GM18505 (cell line): ENCODE results near the gene WHRN.

Experiments used
- ATAC-seq: cut with Tn5 transposase; IDR thresholded peaks from one replicate; pipeline ENCODE4 v1.9.1; 2021; ENCODE audit not compliant: unreplicated experiment
- POLR2A ChIP-seq: IDR thresholded peaks from 4 replicates; pipeline ENCODE4 v1.6.1; 2011; ENCODE audit warnings: borderline replicate concordance; ENCODE audit not compliant: insufficient read depth, insufficient read length; ENCODE audit errors: extremely low read depth

Gene WHRN

GRCh38 chr9:114450833-114451706 lies 54.2 kb downstream of the WHRN start:
- peak; percentile 70 for ATAC-seq
- TF ChIP-seq POLR2A: no peak

GRCh38 chr9:114450181-114450580 lies 55.1 kb downstream of the WHRN start:
- TF ChIP-seq POLR2A: no peak
- ATAC-seq: no peak

GRCh38 chr9:114449236-114449635 lies 56.0 kb downstream of the WHRN start:
- ATAC-seq: no peak
- TF ChIP-seq POLR2A: no peak

GRCh38 chr9:114448706-114449105 lies 56.6 kb downstream of the WHRN start:
- ATAC-seq: no peak
- TF ChIP-seq POLR2A: no peak

GRCh38 chr9:114446672-114447450 lies 58.4 kb downstream of the WHRN start:
- ATAC-seq: no peak
- TF ChIP-seq POLR2A: no peak

GRCh38 chr9:114446036-114446435 lies 59.2 kb downstream of the WHRN start:
- TF ChIP-seq POLR2A: no peak
- no peak for ATAC-seq

- TF ChIP-seq POLR2A: no peak
- ATAC-seq: no peak
Measured at GRCh38 chr9:114445616-114446015, 59.7 kb downstream of the WHRN start.

GRCh38 chr9:114442022-114442421 lies 63.3 kb downstream of the WHRN start:
- ATAC-seq: no peak
- TF ChIP-seq POLR2A: no peak

GRCh38 chr9:114437401-114437893 lies 67.8 kb downstream of the WHRN start:
- ATAC-seq: no peak
- TF ChIP-seq POLR2A: no peak

- ATAC-seq: no peak
- no peak for TF ChIP-seq POLR2A
Measured at GRCh38 chr9:114434878-114435311, 70.4 kb downstream of the WHRN start.

GRCh38 chr9:114433720-114434255 lies 71.5 kb downstream of the WHRN start:
- no peak for ATAC-seq
- no peak for TF ChIP-seq POLR2A

- ATAC-seq: no peak
- no peak for TF ChIP-seq POLR2A
Measured at GRCh38 chr9:114433086-114433485, 72.2 kb downstream of the WHRN start.

- TF ChIP-seq POLR2A: no peak
- ATAC-seq: no peak
Measured at GRCh38 chr9:114432323-114433067, 72.8 kb downstream of the WHRN start.

- ATAC-seq: no peak
- TF ChIP-seq POLR2A: no peak
Measured at GRCh38 chr9:114431770-114432169, 73.5 kb downstream of the WHRN start.

GRCh38 chr9:114431003-114431402 lies 74.3 kb downstream of the WHRN start:
- no peak for ATAC-seq
- no peak for TF ChIP-seq POLR2A
